ENCODE measurements around the gene MMP14.

DNA sequence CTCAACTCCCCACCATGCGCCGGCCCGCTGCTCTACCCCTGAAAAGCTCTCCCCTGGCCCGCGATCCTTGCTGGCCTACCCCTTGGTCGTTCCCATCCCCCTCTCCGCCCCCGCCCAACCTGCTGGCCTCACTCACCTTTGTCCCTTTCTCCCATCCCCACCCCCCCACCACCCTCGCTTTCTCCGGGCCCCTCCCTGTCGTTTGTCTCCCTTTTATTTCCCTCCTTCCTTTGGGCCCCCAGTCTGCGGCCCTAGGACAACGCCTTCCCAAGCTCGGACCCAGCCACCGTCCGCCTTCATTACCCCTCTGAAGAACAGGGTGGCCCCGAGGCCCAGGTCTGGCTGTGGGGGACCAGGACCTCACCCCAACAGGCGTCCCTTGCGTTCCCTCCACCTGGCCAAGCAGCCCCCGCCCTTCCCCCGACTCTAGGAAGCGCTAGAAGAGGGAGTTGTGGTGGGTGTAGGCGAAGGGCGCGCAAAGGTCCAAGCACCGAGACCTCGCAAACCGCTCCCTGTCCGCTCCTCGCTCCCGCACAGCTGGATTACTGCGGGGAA, 14.3 kb upstream of the MMP14 start:
- TF ChIP-seq, protein P1, sequence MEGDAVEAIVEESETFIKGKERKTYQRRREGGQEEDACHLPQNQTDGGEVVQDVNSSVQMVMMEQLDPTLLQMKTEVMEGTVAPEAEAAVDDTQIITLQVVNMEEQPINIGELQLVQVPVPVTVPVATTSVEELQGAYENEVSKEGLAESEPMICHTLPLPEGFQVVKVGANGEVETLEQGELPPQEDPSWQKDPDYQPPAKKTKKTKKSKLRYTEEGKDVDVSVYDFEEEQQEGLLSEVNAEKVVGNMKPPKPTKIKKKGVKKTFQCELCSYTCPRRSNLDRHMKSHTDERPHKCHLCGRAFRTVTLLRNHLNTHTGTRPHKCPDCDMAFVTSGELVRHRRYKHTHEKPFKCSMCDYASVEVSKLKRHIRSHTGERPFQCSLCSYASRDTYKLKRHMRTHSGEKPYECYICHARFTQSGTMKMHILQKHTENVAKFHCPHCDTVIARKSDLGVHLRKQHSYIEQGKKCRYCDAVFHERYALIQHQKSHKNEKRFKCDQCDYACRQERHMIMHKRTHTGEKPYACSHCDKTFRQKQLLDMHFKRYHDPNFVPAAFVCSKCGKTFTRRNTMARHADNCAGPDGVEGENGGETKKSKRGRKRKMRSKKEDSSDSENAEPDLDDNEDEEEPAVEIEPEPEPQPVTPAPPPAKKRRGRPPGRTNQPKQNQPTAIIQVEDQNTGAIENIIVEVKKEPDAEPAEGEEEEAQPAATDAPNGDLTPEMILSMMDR (conservative IDR thresholded peaks at IDR 0.05 in 1 of 2, IDR thresholded peaks at IDR 0.05 in 1 of 2; ENCODE audit: extremely low read depth in 1 of 2, insufficient read depth in 1 of 2, low read depth in 1 of 2, low read length in 2 of 2) = no peak
- TF ChIP-seq EZH2 (IDR thresholded peaks at IDR 0.05; ENCODE audit: borderline replicate concordance, low read length) = no peak

Measured in mammary epithelial cell (primary cell).